HG03442 (cell line): ENCODE data around the gene WDR59.
A peak's percentile ranks its signal among the peaks of the same experiment; 100 is the strongest.
"Not testable (repeated sequence)": the region's sequence is repeated elsewhere in the genome, so short reads cannot be mapped to it uniquely, and the experiment has no call there.

Experiments used
- ATAC-seq: cut with Tn5 transposase; IDR thresholded peaks from one replicate; pipeline ENCODE4 v1.9.1; 2021; ENCODE audit warnings: mild to moderate bottlenecking, moderate library complexity; ENCODE audit not compliant: unreplicated experiment

The WDR59 gene

DNA sequence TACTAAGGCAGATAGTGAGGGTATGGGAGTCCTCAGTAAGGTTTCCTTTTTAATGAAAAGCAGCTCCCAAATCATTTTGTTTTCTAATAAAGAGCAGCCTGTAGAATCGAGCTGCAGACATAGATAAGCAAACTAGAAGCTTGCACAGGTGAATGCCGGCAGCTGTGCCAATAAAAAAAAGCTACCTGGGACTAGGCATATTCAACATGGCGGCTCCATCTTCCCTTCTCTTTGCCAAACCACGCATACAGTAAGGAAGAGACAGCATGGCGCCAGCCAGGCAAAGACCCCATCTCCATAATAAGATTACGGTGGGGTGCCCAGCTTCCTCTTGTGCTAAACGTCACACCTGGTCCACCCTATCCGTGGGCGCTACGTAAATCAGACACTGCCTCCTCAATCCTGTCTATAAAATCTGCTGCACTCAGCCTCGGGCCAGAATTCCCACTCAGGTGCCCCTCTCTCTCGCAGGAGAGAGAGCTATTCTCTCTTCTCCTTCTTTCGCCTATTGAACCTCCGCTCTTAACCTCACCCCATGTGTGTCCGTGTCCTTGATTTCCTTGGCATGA is 117.6 kb downstream of the WDR59 start:
- no peak for ATAC-seq

DNA sequence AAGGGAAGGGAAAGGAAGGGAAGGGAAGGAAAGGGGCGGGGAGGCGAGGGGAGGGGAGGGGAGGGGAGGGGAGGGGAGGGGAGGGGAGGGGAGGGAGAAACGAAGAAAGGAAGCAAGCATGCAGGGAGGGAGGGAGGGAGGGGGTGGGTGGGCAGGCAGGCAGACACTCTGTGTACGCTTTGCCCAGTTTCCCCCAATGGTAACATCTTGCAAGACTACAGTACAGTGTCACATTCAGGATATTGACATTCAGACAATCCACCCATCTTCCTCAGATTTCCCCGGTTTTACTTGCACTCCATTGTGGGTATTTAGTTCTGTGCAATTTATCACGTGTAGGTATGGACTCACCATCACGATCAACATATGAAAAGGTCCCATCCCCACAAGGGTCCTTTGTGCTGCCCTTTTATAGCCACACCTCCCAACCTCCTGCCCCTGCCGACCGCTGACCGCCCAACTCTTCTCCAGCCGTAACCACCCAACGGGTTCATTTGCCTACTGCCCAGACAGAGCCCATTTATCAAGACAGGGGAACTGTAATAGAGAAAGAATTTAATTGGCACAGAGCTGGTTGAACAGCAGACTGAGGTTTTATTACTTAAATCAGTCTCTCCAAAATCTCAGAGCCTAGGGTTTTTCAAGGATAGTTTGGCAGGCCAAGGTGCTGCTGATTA is 118.9 kb downstream of the WDR59 start:
- no peak for ATAC-seq

DNA sequence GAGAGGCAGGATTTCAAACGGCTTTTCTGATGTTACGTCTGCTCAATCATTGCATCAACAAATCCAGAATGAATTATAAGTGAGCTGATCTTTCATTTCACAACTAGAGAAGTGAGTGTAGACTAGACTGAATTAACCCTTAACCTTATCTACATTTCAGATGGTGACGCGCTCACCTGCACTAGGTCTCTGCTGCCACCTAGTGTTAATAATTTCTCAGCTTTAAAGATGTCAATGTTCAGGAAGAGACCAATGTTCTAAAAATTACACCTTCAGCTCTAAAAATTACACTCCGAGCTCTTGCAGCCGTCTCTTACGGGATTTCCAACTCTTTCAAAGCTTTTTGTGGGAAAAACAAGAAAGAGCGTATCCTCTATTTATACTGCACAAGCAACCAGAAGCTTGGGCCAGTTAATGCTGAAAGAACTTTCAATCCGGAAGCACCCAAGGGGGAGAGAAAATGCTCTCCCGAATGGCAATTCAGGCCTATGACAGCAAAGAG is 122.1 kb downstream of the WDR59 start:
- peak; percentile 72 for ATAC-seq

DNA sequence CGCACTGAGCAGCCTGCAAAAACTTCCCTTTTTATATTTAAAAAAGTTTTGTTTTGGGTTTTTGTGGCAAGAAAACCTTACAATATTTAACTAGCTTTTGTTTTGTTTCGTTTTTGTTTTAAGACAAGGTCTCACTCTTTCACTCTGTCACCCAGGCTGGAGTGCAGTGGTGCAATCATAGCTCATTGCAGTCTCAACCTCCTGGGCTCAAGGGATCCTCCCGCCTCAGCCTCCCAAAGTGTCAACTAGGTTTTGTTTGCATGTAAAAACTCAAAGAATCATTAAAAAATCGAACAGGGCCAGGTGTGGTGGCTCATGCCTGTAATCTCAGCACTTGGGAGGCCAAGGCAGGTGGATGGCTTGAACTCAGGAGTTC is 132.4 kb downstream of the WDR59 start:
- ATAC-seq, result no peak

DNA sequence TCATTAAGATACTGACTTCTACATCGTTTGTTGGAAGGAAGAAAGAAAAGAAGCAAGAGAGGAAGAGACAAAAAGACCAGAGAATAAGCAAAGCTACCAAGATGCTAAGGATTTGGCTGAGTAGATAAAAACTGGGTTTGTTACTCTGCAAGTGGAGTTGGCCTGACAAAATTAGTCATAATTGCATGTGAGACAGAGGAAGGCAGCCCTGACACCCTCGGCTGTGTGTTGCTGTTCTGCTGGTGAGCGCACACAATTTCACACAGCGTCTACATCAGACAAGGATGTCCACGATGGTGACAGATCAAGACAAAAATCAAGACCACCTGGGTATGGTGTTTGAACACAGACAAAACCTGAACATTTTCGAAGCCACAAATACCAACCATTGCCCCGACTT is 134.9 kb downstream of the WDR59 start:
- no peak for ATAC-seq

DNA sequence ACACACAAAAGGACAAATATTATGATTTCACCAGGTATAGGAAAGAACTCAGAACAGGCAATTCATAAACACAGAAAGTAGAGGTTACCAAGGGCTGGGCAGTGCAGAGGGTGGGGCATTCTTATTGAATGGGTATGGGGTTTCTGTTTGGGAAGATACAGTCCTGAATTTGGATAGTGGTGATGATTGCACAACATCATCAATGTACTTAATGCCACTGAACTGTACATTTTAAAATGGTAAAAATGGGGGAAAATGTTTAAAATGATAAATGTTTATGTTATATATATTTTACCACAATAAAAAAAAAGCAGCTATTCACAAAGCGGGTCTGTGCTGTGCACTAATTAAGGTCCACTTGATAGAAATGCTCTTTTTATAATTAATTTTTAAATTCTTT is 137.7 kb downstream of the WDR59 start:
- no peak for ATAC-seq

DNA sequence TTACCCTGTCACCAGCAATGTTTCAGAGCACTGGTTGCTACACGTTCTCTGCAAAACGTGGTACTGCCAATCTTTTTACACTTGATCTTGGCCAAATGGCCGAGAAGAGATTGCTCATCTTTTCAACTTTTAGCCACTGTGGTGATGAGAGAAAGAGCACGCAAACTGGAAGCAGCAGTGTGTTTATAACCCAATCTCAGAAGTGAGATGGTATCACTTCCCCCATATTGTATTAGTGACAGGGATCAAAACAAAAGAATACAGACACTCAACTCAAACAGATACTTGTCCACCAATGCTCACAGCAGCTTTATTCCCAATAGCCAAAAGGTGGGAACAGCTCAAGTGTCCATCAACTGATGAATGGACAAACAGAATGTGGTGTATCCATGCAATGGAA is 138.2 kb downstream of the WDR59 start:
- no peak for ATAC-seq

DNA sequence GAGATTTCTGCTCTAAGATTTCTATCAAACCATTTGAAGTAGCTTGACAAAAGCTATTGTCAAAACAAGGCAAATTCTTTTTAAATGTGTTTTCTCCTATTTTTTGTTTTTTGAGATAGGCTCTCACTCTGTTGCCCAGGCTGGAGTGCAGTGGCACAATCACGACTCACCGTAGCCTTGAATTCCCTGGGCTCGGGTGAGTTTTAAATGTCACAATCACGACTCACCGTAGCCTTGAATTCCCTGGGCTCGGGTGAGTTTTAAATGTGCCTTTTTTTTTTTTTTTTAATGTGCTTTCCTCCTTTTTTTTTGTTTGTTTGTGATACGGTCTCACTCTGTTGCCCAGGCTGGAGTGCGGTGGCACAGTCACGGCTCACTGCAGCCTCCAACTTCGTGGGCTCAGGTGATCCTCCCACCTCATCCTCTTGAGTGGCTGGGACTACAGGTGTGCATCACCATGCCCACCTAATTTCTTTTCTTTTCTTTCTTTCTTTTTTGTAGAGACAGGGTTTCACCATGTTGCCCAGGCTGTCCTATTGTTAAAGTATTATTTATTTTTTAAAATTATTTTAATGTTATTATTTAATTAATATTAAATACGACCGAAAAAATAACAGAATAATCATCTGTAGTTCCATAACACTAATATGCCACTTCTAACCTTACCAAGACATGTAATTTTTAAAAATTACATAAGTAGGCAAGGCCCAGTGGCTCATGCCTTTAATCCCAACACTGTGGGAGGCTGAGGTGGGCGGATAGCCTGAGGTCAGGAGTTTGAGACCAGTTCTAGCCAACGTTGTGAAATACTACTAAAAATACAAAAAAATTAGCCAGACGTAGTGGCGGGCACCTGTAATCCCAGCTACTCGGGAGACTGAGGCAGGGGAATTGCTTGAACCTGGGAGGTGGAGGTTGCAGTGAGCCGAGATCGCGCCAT is 140.6 kb downstream of the WDR59 start:
- ATAC-seq, result no peak

DNA sequence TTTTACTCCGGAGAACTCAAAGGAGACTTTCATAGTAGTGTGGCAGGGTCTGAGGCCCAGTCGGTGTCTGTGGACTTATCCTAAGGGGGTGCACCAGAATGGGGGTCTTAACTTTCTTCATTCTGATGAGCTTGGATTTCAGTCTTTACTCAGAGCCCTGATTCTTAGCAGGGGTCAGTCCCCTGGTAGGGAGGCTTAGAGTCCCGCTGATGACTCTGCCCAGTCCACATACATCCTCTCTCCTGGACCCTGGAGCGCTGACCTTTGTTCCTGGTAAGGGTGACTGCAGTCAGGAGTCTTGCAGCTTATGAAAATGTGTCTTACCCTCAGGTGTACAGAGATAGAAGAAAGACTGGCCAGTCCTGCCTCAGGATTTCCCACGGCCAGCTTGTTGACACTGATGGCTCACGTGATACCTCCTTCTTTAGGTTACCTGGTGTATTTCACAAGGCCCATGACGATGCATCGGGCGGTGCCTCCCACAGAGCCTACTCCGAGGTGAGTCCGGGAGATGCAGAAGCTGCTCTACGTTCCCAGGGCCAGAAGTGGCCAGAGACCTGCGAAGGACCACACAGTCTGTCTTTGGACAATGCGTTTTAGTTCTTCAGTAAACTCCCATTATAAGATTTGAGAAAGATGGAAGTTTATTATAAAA is 141.4 kb downstream of the WDR59 start:
- ATAC-seq, result not testable (repeated sequence)

DNA sequence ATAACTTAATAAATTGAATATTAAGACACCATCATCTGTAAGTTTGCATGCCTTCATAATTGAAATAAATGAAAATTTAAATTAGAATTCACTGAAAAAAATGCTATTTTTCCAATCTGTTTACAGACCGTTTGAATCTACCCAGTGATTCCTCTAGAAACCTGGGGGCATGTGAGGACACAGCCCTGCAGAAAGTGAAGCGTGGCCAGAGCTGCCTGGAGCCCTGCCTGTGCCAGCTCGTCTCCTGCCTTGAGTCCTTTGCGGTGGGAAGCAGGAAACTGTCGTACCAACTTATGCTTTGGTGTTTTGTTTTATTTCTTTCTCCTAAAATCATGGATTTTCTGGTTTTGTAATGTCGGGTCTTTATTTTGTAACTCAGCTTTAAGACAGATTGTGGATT is 142.5 kb downstream of the WDR59 start:
- no peak for ATAC-seq

DNA sequence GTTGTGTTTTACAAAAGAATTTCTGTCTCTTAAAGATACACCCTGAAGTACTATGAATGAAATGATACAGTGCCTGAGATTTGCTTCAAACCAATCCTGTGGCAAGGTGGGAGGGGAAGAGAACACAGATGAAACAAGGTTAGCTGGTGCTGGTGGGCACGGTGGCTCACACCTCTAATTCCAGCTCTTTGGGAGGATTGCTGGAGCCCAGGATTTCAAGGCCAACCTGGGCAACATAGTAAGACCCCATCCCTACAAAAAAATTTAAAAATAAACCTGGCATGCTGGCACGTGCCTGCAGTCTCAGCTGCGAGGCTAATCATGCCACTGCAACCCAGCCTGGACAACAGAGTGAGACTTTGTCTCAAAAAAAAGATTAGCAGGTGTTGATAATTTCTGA is 143.0 kb downstream of the WDR59 start:
- no peak for ATAC-seq

DNA sequence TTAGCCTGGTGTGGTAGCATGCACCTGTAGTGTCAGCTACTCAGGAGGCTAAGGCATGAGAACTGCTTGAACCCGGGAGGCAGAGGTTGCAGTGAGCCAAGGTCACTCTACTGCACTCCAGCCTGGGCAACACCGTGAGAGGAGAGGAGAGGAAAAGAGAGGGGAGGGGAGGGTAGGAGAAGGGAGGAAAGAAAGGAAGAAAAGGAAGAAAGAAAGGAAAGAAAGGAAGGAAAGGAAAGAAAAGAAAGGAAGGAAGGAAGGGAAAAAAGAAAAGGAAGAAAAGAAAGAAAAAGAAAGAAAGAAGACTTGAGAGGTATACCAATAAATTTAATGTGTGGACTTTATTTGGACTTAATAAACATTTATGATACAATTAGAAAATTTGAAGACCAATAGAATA is 143.5 kb downstream of the WDR59 start:
- no peak for ATAC-seq

DNA sequence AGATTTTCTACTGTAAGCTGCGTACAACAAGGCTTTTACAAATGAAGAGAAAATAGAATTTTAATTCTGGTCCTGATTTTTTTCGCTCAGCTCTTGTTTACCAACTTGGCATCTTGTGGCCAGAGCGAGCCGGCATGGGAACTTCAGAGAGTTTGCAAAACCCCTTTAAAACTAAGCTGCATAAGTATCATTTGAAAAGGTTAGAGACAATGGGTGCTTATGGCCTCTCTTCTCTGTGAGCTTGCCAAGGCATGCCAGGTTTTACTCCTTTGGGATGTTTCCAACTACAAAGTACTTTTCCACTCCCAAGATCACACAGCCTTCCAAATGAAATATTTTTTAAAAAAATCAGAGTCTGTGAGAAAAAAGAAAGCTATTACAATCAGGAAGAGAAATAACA is 147.9 kb downstream of the WDR59 start:
- ATAC-seq, result no peak

DNA sequence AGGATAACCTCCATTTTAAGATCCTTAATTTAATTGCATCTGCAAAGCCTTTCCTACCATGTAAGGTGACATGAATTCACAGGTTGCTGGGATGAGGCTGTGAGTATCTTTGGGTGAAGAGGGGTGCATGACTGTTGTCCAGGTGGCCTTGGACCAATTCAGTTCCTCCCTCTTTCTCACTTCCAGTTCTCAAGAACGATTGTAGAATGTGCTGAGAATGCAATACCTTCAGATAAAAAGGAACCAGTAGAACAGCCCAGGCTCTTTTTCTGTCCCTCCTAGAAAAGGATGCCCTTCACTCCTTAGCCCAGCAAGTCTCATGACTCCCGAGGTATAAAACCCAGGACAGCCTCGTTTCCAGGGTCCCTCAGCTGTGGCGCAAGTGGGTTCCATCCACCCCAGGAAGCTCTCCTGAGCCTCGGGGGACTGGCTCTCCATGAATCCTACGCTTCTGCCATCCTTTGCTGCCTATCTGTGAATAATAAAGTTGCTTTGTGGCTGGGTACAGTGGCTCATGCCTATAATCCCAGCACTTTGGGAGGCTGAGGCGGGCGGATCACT is 148.7 kb downstream of the WDR59 start:
- no peak for ATAC-seq

DNA sequence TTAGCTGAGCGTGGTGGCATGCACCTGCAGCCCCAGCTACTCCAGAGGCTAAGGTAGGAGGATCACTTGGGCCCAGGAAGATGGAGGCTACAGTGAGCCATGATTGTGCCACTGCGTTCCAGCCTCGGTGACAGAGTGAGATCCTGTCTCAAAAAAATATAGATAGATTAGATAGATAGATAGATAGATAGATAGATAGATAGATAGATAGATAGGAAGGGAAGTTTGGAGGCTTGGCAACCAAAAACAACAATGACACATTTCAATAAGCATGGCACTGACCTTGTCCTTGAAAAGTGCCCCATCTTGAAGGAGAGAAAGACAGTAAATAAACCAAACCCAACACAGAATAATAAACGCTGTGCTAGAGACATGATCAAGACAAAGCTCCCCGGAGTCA is 152.7 kb downstream of the WDR59 start:
- no peak for ATAC-seq

DNA sequence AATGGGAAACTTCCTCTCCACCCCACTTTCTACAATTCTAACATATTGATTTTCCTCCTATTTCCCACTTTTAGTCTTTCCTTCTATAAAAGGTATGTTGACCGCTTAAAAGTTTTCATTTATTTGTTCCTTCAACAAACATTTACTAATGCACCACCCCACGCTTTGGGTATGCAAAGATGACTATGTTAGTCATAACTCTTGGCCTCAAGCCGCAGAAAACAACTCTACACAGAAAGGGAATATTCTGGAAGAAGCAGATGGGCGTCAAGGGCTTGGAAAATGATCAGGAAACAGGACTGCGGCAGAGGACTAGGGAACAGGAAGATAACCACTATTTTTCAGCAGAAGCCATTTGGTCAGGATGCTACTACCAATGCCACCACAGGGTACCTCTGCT is 153.5 kb downstream of the WDR59 start:
- ATAC-seq, result no peak

DNA sequence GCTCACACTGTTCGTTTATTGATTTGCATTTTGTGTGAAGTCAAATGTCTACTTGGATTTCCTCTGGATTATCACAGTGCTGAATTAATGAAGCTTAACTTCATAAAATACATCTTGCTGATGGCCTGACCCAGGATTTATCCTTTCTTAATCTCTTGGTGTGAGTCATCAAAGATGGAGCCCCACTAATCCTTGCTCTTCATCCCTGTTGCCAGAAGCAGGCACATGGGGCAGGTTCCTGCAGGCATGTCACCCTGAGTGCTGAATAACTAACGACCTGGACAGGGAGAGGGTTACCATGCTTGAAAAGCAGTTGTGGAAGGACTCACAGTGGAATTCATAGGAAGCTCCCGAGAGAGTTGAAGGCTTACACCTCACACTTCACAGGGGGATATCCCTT is 154.3 kb downstream of the WDR59 start:
- ATAC-seq, result no peak

DNA sequence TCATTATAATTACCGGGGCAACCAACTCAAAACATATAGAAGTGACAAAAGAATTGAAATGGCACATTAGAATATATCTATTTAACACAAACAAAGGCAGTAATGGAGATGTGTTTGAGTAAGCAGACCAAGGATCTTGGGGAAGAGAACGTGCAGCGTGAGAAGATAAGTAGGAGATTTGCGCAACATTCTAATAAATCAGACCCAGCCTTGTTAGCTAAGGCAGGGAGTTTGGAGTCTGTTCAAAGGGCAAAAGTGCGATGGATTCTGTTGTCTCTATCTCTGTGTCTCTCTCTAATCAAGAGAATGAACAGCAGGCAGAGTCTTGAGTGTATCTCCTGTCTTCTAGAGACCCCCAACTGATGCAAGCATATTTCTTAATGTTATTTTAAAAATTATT is 155.3 kb downstream of the WDR59 start:
- ATAC-seq, result no peak

DNA sequence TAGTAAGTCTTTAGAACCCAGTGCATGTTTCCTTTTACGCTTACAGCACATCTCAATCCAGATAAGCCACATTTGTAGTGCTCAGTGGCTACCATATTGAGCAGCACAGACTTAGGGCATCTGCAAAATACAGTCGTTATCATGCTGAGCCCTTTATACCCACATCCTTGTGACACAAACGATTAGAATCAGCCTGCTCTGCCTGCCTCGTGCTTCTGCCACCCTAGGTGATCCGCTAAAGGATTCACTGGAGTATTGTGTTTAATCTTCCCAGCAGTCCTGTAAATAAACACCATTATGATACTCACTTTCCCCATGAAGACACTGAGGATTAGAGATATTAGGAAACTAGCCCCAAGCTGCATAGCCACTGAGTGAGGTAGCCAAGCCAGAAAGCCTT is 159.0 kb downstream of the WDR59 start:
- no peak for ATAC-seq

DNA sequence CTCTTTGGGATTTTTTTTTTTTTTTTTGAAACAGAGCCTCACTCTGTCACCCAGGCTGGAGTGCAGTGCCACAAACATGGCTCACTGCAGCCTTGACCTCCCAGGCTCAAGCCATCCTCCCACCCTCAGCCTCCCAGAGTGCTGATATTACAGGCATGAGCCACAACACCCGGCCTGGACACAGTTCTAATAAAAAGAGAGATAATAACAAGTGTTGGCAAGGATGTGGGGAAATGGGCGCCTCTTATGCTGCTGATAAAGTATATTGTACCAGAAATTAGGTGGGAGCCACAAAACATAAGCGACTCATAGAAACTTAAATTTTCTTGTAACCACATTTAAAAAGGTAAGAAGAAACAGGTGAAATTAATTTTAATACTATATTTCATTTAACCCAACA is 159.9 kb downstream of the WDR59 start:
- ATAC-seq, result no peak
